Limb (tissue), 2 donors: Measurements from ENCODE around the gene SIAH2.
"Not testable (repeated sequence)": the region's sequence is repeated elsewhere in the genome, so short reads cannot be mapped to it uniquely, and the experiment has no call there.

Experiments used
- DNase-seq, 2 donors: peaks; one replicate each; pipeline ENCODE4 v3.0.0-alpha.2; 2016; ENCODE audit errors: extremely low spot score in 2 of 2

Gene SIAH2

GRCh38 chr3:150763122-150763840 is at the start of gene SIAH2:
Gene SIAH2, minus strand, starts transcription at chr3:150763169. Its CDS starts 320 bp downstream, at chr3:150762849.
- peak; percentile 93 for DNase-seq

- DNase-seq = no peak
Observed at GRCh38 chr3:150811984-150812383, 49.0 kb upstream of the SIAH2 start.

- DNase-seq = no peak
Observed at GRCh38 chr3:150810641-150811040, 47.7 kb upstream of the SIAH2 start.

- DNase-seq = no peak
Observed at GRCh38 chr3:150806185-150806835, 43.3 kb upstream of the SIAH2 start.

- no peak for DNase-seq
Observed at GRCh38 chr3:150805354-150805753, 42.4 kb upstream of the SIAH2 start.

GRCh38 chr3:150803440-150803985 is 40.5 kb upstream of the SIAH2 start:
- DNase-seq = no peak

- no peak for DNase-seq
Observed at GRCh38 chr3:150800722-150801121, 37.8 kb upstream of the SIAH2 start.

- no peak for DNase-seq
Observed at GRCh38 chr3:150798122-150798618, 35.2 kb upstream of the SIAH2 start.

- no peak for DNase-seq
Observed at GRCh38 chr3:150797155-150797554, 34.2 kb upstream of the SIAH2 start.

- DNase-seq = not testable (repeated sequence)
Observed at GRCh38 chr3:150796527-150796926, 33.6 kb upstream of the SIAH2 start.

GRCh38 chr3:150793641-150794040 is 30.7 kb upstream of the SIAH2 start:
- DNase-seq = no peak

- DNase-seq = no peak
Observed at GRCh38 chr3:150790629-150791028, 27.7 kb upstream of the SIAH2 start.

- no peak for DNase-seq
Observed at GRCh38 chr3:150789451-150789850, 26.5 kb upstream of the SIAH2 start.

GRCh38 chr3:150787741-150788370 is 24.9 kb upstream of the SIAH2 start:
- peak; percentile 73 to 90 for DNase-seq

GRCh38 chr3:150786791-150787190 is 23.8 kb upstream of the SIAH2 start:
- DNase-seq = no peak

- DNase-seq = no peak
Observed at GRCh38 chr3:150784747-150785125, 21.8 kb upstream of the SIAH2 start.

- no peak for DNase-seq
Observed at GRCh38 chr3:150783920-150784746, 21.2 kb upstream of the SIAH2 start.

- DNase-seq = no peak
Observed at GRCh38 chr3:150783316-150783715, 20.3 kb upstream of the SIAH2 start.

GRCh38 chr3:150779402-150779858 is 16.5 kb upstream of the SIAH2 start:
- DNase-seq = no peak

GRCh38 chr3:150778793-150779401 is 15.9 kb upstream of the SIAH2 start:
- no peak for DNase-seq
